HG02981 (cell line): ENCODE data around the gene FRS3.

Source experiments
- ATAC-seq: cut with Tn5 transposase; IDR thresholded peaks from one replicate; pipeline ENCODE4 v1.9.1; 2021; ENCODE audit warnings: mild to moderate bottlenecking, moderate library complexity; ENCODE audit not compliant: unreplicated experiment

Gene FRS3

GRCh38 chr6:41744236-41744787 is 35.4 kb downstream of the FRS3 start:
- ATAC-seq = no peak

GRCh38 chr6:41743406-41744235 is 36.1 kb downstream of the FRS3 start:
- ATAC-seq = no peak

DNA sequence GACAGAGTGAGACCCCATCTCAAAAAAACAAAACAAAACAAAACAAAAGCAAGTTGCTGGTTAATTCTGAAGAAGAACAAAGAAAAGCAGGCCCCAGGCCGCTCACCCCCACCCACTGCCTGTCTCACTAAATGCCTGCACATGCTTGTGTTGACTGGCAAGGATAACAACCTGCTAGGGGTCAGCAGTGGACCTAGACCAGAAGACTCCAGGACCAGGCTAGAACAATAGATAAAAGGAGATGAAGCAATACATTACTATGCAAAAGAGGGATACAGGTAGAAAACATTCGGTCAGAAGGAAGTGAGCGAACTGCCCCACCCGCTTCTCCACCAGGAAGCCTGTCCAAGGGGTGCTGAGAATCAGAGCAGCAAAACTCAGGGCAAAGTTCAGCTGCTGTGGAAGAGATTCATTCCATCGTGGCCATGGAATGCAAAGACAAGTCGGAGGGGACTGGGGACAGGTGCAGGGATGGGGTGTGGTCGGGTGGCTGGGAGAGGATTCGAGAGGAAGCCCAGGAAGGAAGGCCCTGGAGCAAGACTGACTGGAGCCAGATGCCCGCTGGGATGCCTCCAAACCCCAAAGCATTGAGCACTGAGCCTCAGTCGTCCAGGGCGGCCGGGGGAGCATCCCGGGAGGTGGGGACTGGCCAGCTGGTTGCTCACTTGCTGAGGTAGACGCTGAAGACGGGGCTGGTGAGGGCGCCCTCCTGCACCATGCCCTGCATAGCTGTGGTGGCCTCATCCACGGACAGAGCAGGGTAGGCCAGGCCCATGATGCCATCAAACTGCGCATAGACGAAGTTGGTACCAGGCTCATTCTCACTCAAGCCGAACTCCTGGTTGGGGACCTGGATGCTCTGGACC is 37.8 kb downstream of the FRS3 start:
- no peak for ATAC-seq

- no peak for ATAC-seq
These were observed 39.1 kb downstream of the FRS3 start for GRCh38 chr6:41740366-41741162.

DNA sequence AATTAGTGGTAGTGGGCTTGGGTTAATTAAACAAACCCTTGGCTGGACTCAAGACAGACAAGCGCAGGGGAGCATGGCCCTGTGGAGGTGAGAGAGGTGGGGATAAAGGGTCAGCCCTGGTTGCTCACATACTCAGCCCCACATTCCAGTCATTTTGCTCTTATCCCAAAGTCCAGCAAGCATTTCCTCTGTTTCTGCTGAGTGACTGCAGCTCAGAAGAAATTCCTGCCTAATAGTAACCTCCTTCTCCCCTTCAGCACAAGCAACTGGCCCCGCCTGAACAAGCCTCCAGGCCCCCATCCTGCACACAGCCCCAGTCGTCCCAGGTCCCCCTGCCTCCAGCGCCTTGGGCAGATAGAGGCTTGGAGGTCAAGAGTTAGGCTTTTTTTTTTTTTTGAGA is 40.7 kb downstream of the FRS3 start:
- ATAC-seq = no peak

- no peak for ATAC-seq
These were observed 42.0 kb downstream of the FRS3 start for GRCh38 chr6:41737591-41738130.

- no peak for ATAC-seq
These were observed 42.7 kb downstream of the FRS3 start for GRCh38 chr6:41736800-41737555.

- no peak for ATAC-seq
These were observed 43.4 kb downstream of the FRS3 start for GRCh38 chr6:41736186-41736733.

GRCh38 chr6:41735427-41736185 is 44.1 kb downstream of the FRS3 start, which contains the start of gene TFEB:
Gene TFEB, minus strand, starts transcription at chr6:41735608. Its CDS starts 44,395 bp downstream, at chr6:41691213.
- ATAC-seq = peak; percentile 42

- peak; percentile 13 for ATAC-seq
These were observed 44.9 kb downstream of the FRS3 start for GRCh38 chr6:41734666-41735426.

GRCh38 chr6:41733707-41734665 is 45.7 kb downstream of the FRS3 start:
- ATAC-seq = peak; percentile 39

DNA sequence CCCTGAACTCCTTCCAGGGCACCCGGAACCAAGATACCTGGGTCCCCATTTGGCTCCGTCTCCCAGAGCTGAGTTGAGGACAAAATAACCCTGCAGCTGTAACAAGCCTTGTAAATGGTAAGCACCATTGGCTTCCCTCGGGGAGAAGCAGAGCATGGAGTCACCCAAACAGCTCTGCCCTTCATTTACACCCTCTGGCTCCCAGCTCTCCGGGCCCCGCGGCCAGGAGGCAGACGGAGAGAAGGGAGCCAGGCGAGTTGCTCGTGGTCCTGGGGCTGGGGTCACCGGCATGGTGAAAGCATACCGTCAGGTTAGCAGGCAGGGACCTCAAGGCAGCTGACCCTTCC is 46.4 kb downstream of the FRS3 start:
- ATAC-seq = no peak

- ATAC-seq = peak; percentile 29
These were observed 46.9 kb downstream of the FRS3 start for GRCh38 chr6:41732591-41733359.

- ATAC-seq = no peak
These were observed 47.6 kb downstream of the FRS3 start for GRCh38 chr6:41732149-41732548.

- no peak for ATAC-seq
These were observed 48.1 kb downstream of the FRS3 start for GRCh38 chr6:41731561-41732086.
